SK-N-SH treated with all-trans-retinoic acid at 6 μM for 48 hours (cell line): Measurements from ENCODE around the gene SURF1.

Experiments used
- CSRNP3 ChIP-seq: fragments of 250-450 bp; sonication (Bioruptor Pico); IDR thresholded peaks from 2 replicates; pipeline ENCODE4 v1.5.1; 2021; ENCODE audit warnings: mild to moderate bottlenecking, moderate library complexity
- PATZ1 ChIP-seq: fragments of 250-450 bp; sonication (Bioruptor Pico); IDR thresholded peaks from 2 replicates; pipeline ENCODE4 v1.8.0; 2020; ENCODE audit warnings: mild to moderate bottlenecking, moderate library complexity, borderline replicate concordance
- POU6F1 ChIP-seq: fragments of 250-450 bp; sonication (Bioruptor Pico); IDR thresholded peaks from 2 replicates; pipeline ENCODE4 v1.8.0; 2021; ENCODE audit warnings: low read depth, mild to moderate bottlenecking, moderate library complexity, borderline replicate concordance
- ZNF70 ChIP-seq: fragments of 450-650 bp; formaldehyde crosslinking; IDR thresholded peaks from 2 replicates; pipeline ENCODE4 v1.5.0; 2020; ENCODE audit warnings: mild to moderate bottlenecking, moderate library complexity
- ZNF8 ChIP-seq: fragments of 450-650 bp; formaldehyde crosslinking; IDR thresholded peaks from 2 replicates; pipeline ENCODE4 v1.5.0; 2020; ENCODE audit warnings: mild to moderate bottlenecking, moderate library complexity

- no peak for TF ChIP-seq CSRNP3 (CRISPR knock-in tag)
- no peak for TF ChIP-seq POU6F1
- no peak for TF ChIP-seq ZNF8
- no peak for TF ChIP-seq PATZ1
- no peak for TF ChIP-seq ZNF70 (CRISPR knock-in tag)
Observed at GRCh38 chr9:133322701-133323100, 33.6 kb downstream of the SURF1 start.
